Astrocyte (in vitro differentiated cells and primary cell): ENCODE measurements around the gene CES1. TPM values are rescaled to one million over a fixed set of nuclear protein-coding genes. Genes with fewer than 3 reads are reported as not detected.
"Not testable (repeated sequence)": the region's sequence is repeated elsewhere in the genome, so short reads cannot be mapped to it uniquely, and the experiment has no call there.

Source experiments
- DNase-seq: peaks from one replicate; pipeline ENCODE4 v3.0.0-alpha.2; 2010; ENCODE audit warnings: low read depth
- FAIRE-seq: peaks from 2 replicates; lab custom pipeline; 2011; peaks lifted over from hg19 to GRCh38; lab: Jason Lieb, UNC
- H2AFZ ChIP-seq: 2 replicates; pipeline ENCODE4 v1.6.0; 2012; ENCODE audit warnings: low read depth, low read length, inconsistent platforms
- H3K27ac ChIP-seq: 2 replicates; pipeline ENCODE4 v1.5.1; 2011; ENCODE audit warnings: low read depth, low read length, inconsistent platforms
- H3K27me3 ChIP-seq: 2 replicates; pipeline ENCODE4 v1.6.0; 2011; ENCODE audit warnings: low read length, inconsistent platforms; ENCODE audit not compliant: insufficient read depth
- H3K36me3 ChIP-seq: 2 replicates; pipeline ENCODE4 v1.5.1; 2011; ENCODE audit warnings: low read length, inconsistent platforms; ENCODE audit not compliant: insufficient read depth
- H3K4me1 ChIP-seq: 2 replicates; pipeline ENCODE4 v1.5.1; 2011; ENCODE audit warnings: low read length, inconsistent platforms; ENCODE audit not compliant: insufficient read depth
- H3K4me2 ChIP-seq: 2 replicates; pipeline ENCODE4 v1.6.0; 2012; ENCODE audit warnings: low read length, inconsistent platforms
- H3K4me3 ChIP-seq: 2 replicates; pipeline ENCODE4 v1.5.1; 2011; ENCODE audit warnings: low read depth, mild to moderate bottlenecking, low read length, inconsistent platforms; ENCODE audit not compliant: insufficient read depth
- H3K79me2 ChIP-seq: 2 replicates; pipeline ENCODE4 v1.6.0; 2012; ENCODE audit warnings: mild to moderate bottlenecking, low read length, inconsistent platforms; ENCODE audit not compliant: insufficient read depth
- H3K9ac ChIP-seq: 2 replicates; pipeline ENCODE4 v1.6.0; 2012; ENCODE audit warnings: mild to moderate bottlenecking, low read length, inconsistent platforms
- H3K9me3 ChIP-seq: 2 replicates; pipeline ENCODE4 v1.5.1; 2012; ENCODE audit warnings: low read depth, mild to moderate bottlenecking, low read length, inconsistent platforms; ENCODE audit not compliant: insufficient read depth
- H4K20me1 ChIP-seq: 2 replicates; pipeline ENCODE4 v1.6.0; 2012; ENCODE audit warnings: low read length, inconsistent platforms; ENCODE audit not compliant: insufficient read depth
- H3K27ac Mint-ChIP-seq: one replicate; pipeline ENCODE4 v1.8.0; 2021; ENCODE audit warnings: mild to moderate bottlenecking, mixed read lengths; ENCODE audit not compliant: unreplicated experiment
- H3K27me3 Mint-ChIP-seq: one replicate; pipeline ENCODE4 v1.8.0; 2021; ENCODE audit warnings: low read depth, mixed read lengths; ENCODE audit not compliant: unreplicated experiment
- H3K36me3 Mint-ChIP-seq: one replicate; pipeline ENCODE4 v1.8.0; 2021; ENCODE audit warnings: low read depth, mixed read lengths; ENCODE audit not compliant: unreplicated experiment
- H3K4me1 Mint-ChIP-seq: one replicate; pipeline ENCODE4 v1.8.0; 2021; ENCODE audit warnings: low read depth, mixed read lengths; ENCODE audit not compliant: unreplicated experiment
- H3K4me3 Mint-ChIP-seq: one replicate; pipeline ENCODE4 v1.8.0; 2021; ENCODE audit warnings: mild to moderate bottlenecking, moderate library complexity, mixed read lengths; ENCODE audit not compliant: unreplicated experiment
- H3K9me3 Mint-ChIP-seq: one replicate; pipeline ENCODE4 v1.8.0; 2021; ENCODE audit warnings: mild to moderate bottlenecking, mixed read lengths; ENCODE audit not compliant: unreplicated experiment
- EZH2 ChIP-seq: IDR thresholded peaks from 2 replicates; pipeline ENCODE4 v1.6.1; 2012; ENCODE audit warnings: mild to moderate bottlenecking, low read length, inconsistent platforms; ENCODE audit not compliant: insufficient read depth
- total RNA-seq: library from RNA; stranded (reverse); gene quantifications from 2 replicates; pipeline ENCODE4 v1.2.1, GENCODE V29; 2021
- TF ChIP-seq, protein P1 (sequence below): IDR thresholded peaks from 2 replicates; pipeline ENCODE4 v1.5.1; 2011; ENCODE audit warnings: low read depth, mild to moderate bottlenecking, inconsistent platforms, low read length, moderate library complexity; ENCODE audit not compliant: insufficient read depth

CES1 gene
- total RNA-seq, 1 donor from 2014 or later = not detected

DNA sequence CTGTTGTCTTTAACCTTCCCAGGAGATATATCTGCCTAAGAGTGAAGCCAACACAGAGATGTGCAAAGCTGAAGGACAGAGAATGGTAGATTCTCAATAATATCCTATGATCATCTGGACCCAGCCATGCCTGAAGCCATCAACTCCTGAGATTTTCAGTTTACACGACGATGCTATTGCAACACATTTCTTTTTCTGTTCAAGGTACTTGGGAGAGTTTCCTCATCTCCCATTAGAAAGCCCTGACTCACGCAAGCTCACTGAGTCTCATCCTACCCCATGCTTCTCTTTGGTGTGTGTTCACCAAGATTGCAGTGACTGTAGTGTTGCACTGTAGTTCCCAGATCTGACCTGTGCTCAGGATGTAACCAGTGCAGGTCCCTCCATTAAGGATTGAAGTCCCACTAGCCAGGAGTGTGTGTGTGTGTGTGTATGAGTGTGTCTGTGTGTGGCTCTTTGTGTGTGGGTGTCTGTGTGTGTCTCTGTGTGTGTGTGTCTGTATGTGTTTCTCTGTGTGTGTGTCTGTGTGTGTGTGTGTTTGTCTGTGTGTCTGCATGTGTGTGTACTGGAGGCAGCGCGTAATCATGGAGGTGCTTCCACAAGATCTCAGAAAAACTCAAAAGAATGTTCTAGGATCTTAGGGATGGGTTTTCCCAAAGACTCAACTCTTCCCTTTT lies 15.5 kb downstream of the CES1 start:
- Histone ChIP-seq H3K36me3 (no peaks in the 10 kb centered on the region), H2AFZ (no peak overlapping the region), H3K9ac (no peak overlapping the region), H3K4me1 (no peaks in the 10 kb centered on the region), H3K27ac (no peak overlapping the region), H3K4me3 (no peak overlapping the region), H3K79me2 (no peaks in the 10 kb centered on the region), H3K27me3 (no peaks in the 10 kb centered on the region), H3K4me2 (no peak overlapping the region), H4K20me1 (no peaks in the 10 kb centered on the region), H3K9me3 (peaks cover 4% of the 10 kb centered on the region)
- Mint-ChIP-seq H3K27ac (no peak overlapping the region), H3K36me3 (no peaks in the 10 kb centered on the region), H3K4me3 (no peak overlapping the region), H3K9me3 (peaks cover 5% of the 10 kb centered on the region), H3K4me1 (no peaks in the 10 kb centered on the region), H3K27me3 (peaks cover 62% of the 10 kb centered on the region)
- FAIRE-seq (no peak), DNase-seq (no peak)
- TF ChIP-seq, protein P1, sequence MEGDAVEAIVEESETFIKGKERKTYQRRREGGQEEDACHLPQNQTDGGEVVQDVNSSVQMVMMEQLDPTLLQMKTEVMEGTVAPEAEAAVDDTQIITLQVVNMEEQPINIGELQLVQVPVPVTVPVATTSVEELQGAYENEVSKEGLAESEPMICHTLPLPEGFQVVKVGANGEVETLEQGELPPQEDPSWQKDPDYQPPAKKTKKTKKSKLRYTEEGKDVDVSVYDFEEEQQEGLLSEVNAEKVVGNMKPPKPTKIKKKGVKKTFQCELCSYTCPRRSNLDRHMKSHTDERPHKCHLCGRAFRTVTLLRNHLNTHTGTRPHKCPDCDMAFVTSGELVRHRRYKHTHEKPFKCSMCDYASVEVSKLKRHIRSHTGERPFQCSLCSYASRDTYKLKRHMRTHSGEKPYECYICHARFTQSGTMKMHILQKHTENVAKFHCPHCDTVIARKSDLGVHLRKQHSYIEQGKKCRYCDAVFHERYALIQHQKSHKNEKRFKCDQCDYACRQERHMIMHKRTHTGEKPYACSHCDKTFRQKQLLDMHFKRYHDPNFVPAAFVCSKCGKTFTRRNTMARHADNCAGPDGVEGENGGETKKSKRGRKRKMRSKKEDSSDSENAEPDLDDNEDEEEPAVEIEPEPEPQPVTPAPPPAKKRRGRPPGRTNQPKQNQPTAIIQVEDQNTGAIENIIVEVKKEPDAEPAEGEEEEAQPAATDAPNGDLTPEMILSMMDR = no peak
- TF ChIP-seq EZH2 = no peak

DNA sequence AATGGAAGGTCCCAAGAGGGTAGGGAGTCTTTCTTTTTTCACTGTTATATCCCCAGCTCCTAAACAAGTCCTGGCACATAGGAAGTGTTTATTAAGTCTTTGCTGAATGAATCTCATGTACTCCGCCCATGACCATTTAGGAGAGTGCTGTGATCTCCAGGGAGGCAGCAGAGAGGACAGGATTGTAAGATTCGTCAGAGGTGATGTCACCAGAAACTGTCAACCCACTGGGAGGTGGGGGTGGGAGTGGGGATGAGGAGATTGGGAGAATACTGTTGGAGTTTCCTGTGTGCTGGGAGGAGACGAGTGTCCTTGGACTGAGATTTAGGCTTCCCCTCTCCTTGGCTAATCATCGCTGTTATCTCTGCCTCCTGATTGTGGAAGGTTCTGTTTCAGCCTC lies 16.7 kb downstream of the CES1 start:
- not testable (repeated sequence) for H3K27me3 ChIP-seq, FAIRE-seq, H4K20me1 ChIP-seq, H2AFZ ChIP-seq, H3K9me3 ChIP-seq, H3K4me2 ChIP-seq, H3K27ac Mint-ChIP-seq, H3K4me1 Mint-ChIP-seq, H3K36me3 ChIP-seq, H3K4me1 ChIP-seq, H3K9me3 Mint-ChIP-seq, H3K9ac ChIP-seq, H3K4me3 ChIP-seq, H3K27ac ChIP-seq, DNase-seq, H3K79me2 ChIP-seq, H3K4me3 Mint-ChIP-seq, H3K36me3 Mint-ChIP-seq
- peaks cover 64% of the 10 kb centered on the region for H3K27me3 Mint-ChIP-seq

DNA sequence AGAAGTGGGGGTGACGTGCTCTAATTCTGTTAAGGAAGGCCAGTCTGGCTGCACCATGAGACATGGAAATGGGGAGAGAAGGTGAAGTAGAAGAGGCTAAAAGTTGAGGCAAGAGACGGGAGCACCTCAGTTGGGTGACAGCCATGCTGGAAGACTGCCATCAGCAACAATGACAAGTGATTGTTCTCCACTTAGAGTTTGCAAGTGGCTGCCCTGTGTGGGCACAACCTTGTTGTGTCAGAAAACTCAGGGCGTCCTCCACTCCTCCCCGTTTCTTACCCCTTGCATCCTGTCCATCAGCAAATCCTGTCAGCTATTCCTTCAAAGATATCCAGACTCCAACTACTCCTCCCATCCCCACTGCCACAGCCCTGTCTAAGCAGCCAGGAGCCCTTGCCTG lies 17.6 kb downstream of the CES1 start:
- Histone ChIP-seq H3K4me3 (no peak overlapping the region), H4K20me1 (no peaks in the 10 kb centered on the region), H3K27me3 (no peaks in the 10 kb centered on the region), H3K27ac (no peak overlapping the region), H2AFZ (no peak overlapping the region), H3K4me2 (no peak overlapping the region), H3K9me3 (no peaks in the 10 kb centered on the region), H3K9ac (no peak overlapping the region), H3K4me1 (no peaks in the 10 kb centered on the region), H3K36me3 (no peaks in the 10 kb centered on the region), H3K79me2 (no peaks in the 10 kb centered on the region)
- FAIRE-seq (no peak), DNase-seq (no peak)
- Mint-ChIP-seq H3K4me1 (no peaks in the 10 kb centered on the region), H3K27ac (no peak overlapping the region), H3K27me3 (peaks cover 70% of the 10 kb centered on the region), H3K9me3 (no peaks in the 10 kb centered on the region), H3K36me3 (no peaks in the 10 kb centered on the region), H3K4me3 (no peak overlapping the region)
- TF ChIP-seq, protein P1 = no peak
- no peak for TF ChIP-seq EZH2

DNA sequence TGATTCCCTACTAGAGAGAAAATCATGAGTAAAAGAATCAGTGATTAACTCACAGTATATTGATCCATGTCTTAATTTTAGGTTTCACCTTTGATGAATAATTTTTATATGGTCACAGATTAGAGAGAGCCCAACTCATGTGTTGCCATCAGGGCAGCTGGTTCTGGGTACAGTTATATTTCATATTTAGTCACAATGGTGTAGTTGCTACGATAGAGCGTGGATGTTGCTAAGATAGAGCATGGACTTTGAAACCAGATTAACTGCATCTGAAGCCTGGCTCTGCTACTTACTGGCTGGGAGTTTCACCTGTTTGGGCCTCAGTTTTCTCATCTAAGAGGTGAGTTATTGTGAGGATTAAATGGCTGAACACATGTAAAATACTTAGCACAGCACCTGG lies 18.7 kb downstream of the CES1 start:
- H2AFZ ChIP-seq, H3K4me3 ChIP-seq, H3K27me3 ChIP-seq, H3K4me1 ChIP-seq, H3K36me3 Mint-ChIP-seq, DNase-seq, H3K36me3 ChIP-seq, H3K79me2 ChIP-seq, H3K4me1 Mint-ChIP-seq, H4K20me1 ChIP-seq, FAIRE-seq, H3K9me3 Mint-ChIP-seq, H3K27ac Mint-ChIP-seq, H3K4me2 ChIP-seq, H3K27ac ChIP-seq, H3K4me3 Mint-ChIP-seq, H3K9me3 ChIP-seq, H3K9ac ChIP-seq: not testable (repeated sequence)
- peaks cover 67% of the 10 kb centered on the region for H3K27me3 Mint-ChIP-seq

DNA sequence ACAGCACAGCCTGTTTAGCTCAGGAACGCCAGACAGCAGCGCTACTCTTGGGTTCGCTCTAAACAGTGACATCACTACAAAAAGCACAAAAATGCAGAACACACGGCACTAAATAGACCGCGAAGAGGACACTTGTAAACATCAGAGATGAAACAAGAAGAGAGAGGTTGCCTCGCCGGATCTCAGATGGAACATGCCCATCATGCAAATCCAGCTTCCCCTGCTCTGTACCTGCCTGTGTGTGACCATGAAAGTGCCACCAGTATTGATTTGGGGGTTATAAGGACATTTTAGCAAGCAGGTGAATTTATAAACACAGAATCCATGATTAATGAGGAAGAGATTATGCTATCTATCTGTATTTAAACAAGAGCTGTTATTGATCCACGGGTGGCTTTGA lies 19.2 kb downstream of the CES1 start:
- H3K4me3 ChIP-seq, H3K9me3 Mint-ChIP-seq, FAIRE-seq, H4K20me1 ChIP-seq, H3K79me2 ChIP-seq, H3K4me3 Mint-ChIP-seq, H3K27ac Mint-ChIP-seq, H3K4me1 ChIP-seq, DNase-seq, H3K27me3 ChIP-seq, H3K9me3 ChIP-seq, H3K27ac ChIP-seq, H3K4me2 ChIP-seq, H3K4me1 Mint-ChIP-seq, H3K9ac ChIP-seq, H2AFZ ChIP-seq, H3K36me3 Mint-ChIP-seq, H3K36me3 ChIP-seq: not testable (repeated sequence)
- peaks cover 66% of the 10 kb centered on the region for H3K27me3 Mint-ChIP-seq
